HG02798 (cell line): ENCODE measurements around the gene SYCN.

Experiments used
- ATAC-seq: cut with Tn5 transposase; IDR thresholded peaks from one replicate; pipeline ENCODE4 v1.9.1; 2021; ENCODE audit warnings: mild to moderate bottlenecking; ENCODE audit not compliant: unreplicated experiment, poor library complexity

The SYCN gene

DNA sequence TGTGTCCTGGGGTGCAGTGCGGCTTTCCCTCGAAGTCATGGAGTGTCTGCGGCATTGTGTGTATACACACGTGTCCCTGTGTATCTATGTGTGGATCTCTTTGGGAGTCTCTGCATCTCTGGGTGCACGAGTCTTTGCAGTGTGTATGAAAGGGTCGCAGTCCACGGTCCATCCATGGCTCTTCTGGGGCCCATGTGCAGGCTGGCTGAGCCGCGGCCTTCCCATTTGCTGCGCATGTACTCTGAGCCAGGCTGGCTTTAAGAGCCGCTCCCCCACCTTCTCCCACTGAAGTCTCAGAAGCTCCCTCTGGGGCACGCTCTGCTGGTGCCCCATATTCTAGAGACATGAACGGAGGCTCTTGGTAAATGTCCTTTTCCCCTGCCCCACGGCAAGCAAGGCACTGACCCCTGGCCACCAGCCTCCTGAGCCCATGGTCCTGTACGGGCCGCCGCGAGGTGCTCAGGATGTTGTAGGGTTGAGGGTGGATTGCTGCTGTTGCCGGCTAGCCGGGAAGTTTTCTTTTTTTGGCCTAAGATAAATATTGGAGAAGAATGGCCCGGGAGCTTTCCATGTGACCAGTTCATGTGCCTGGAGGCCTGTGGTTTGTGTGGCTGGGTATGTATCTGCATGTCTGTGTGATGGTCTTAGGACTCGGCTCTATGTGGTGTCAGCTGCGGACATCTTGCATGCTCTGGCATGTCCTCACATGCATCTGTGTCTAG lies 46.6 kb downstream of the SYCN start:
- ATAC-seq, result no peak

DNA sequence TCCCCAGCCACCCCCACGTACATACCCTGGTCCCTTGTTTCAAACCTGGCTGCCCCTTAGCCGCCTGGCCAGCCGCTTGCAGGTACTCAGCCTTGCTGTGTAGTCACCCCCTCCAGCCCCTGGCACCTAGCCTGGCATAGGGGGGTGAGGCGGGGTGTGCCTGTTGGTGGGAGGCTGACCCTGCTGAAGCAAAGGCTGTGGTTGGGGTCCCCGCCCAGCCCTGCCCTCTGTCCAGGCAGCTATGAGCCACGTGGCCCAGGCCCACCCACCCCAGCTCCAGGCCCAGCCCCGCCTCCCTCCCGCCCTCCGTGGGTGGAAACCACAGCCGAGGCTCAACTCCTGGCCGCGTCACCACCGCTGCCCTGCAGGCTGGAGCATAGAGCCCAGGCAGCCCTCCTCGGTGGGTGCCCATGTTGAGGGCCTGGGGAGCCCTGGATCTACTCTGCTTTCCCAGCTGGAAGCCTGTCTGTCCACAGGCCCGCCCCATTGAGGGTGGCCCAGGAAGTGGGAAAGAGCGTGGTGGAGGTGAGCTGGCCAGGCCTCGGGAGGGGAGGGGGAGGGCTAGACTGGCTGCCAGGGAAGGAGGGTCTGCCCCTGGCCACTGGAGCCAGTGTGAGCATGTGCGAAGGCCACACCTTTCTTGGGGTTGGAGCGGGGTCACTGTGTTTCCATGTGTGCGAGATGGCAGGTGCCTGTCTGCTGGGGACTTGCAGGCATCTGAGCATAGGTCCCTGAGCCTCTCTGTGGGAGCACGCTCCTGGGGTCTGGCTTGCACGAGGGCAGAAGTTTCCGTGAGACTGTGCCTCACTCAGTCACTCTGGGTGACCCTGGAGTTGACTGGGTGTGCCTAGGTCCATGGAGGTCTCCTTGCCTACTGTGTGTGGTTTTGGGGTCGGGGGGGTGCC lies 47.5 kb downstream of the SYCN start:
- no peak for ATAC-seq

DNA sequence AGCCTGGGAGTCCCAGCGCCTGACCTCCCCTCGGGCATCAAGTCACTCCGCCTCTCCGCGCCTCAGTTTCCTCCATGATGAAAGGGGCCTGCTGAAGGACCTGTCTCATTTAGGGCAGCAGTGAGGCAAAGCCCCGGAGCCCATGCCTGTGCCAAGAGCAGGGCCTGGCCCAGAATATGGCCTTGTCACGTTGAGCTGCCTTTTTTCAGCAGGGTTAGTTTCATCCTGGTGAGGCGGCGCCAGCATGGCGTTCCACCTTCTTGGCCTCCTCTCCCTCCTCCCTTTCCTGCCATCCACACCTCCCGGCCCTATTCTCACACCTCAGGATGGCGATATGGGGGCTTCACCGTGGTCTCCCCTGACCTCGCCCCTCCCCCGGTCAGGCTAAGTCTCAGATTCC lies 48.3 kb downstream of the SYCN start:
- ATAC-seq, result no peak

DNA sequence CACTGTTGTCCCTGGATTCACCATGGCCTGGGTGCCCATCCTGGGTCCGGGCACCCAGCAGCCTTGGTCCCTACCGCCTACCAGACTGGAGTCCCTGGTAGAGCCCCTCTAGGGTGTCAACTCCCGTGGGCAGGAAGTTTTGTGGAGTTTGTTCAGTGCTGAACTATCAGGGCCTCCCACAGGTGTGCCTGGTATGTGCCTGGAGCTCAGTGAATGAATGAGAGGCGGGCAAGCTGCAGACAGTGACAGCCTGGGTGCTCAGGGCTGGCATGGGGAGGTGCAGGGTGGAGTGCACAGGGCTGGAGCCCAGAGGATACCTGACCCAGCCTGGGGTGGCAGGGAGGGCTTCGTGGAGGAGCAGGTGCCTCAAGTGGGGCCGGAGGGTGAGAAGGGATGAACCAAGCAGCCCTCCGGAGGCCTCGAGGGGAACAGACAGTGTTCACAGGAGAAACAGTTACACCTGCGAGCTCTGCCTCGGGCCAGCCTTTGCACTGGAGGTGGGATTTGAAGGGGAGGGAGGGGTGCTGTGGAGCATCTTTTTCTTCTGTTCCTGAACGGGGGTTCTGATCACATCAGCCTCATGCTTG lies 48.9 kb downstream of the SYCN start:
- no peak for ATAC-seq

DNA sequence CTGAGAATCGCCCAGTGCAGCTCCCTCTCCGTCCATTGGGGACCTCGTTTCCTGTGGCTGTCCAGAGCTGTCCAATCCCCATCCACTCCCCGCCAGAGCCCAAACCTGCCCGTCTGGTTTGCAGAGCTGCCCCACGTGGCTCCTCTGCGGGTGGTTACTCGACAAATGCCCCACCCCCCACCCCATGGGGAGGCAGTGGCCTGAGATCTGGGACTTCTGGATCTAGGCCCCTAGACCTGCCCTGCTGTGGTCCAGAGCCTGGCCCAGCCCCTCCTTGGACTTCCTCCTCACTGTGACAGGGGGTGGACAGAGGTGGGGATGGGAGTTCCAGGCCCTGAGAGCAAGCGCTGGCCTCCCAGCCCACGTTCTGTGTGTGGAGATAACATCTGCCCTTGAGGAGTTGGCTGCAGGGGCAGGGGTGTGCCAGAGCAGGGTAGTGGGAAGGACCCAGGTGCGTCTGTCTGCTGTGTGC lies 49.4 kb downstream of the SYCN start:
- ATAC-seq, result no peak

DNA sequence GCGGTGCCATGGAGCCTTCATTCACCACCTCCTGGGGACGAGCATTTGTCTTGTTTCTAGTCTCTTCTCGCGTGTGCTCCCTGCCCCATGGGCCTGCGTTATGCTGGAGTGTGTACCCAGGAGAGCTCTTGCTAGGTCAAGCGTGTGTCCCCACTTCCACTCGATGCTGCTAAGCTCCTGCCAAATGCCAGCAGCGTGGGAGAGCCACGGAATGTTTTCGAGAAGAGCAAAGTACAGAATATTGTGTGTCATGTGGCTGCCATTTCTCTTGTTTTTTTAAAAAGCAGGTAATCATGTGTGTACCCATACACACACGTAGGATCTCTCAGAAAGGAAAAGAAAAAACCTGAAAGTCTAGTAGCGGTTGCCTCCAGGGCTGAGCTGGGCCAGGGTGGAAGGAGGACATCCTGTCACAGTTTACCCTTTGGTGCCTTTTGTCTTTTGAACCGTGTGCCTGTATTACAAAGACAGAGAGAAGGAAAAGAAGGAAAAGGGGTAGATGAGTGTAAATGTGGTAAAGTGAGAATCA lies 49.9 kb downstream of the SYCN start:
- no peak for ATAC-seq
